Right lobe of liver (tissue), 4 donors: ENCODE measurements around the gene SPTBN2.

Experiments used
- CTCF ChIP-seq, 4 donors: fragments of 200-600 bp in 3 of 4; fragments of 450-650 bp in 1 of 4; IDR thresholded peaks; one replicate each; pipeline versions ENCODE4 v1.5.1 to v1.8.0; 2016 to 2022; ENCODE audit warnings: antibody characterized with exemption in 4 of 4, mild to moderate bottlenecking in 2 of 4
- POLR2A ChIP-seq: fragments of 450-650 bp; IDR thresholded peaks from one replicate; pipeline ENCODE4 v1.6.1; 2017; ENCODE audit warnings: antibody characterized with exemption, mild to moderate bottlenecking
- donor health status: DM: no; HTN: no; CAD: no.
- donor health status: DM: no; HTN: no; CAD: no.
- donor health status: DM: no; HTN: yes; CAD: no.

- TF ChIP-seq CTCF (IDR thresholded peaks at IDR 0.05) (no peak), POLR2A (no peak)
Measured at GRCh38 chr11:66720223-66720898, 8.7 kb downstream of the SPTBN2 start.
